T47D (cell line): ENCODE measurements around the gene ARHGAP5.
A peak's percentile ranks its signal among the peaks of the same experiment; 100 is the strongest.

Source experiments
- DNase-seq, 2 experiments: peaks; one replicate each; pipeline versions ENCODE4 v3.0.0 to v3.0.0-alpha.2; 2011 to 2012; ENCODE audit warnings: low read depth in 1 of 2, low spot score in 1 of 2
- JUND ChIP-seq: IDR thresholded peaks from 2 replicates; pipeline ENCODE4 v1.6.1; 2012; ENCODE audit warnings: low read depth
- in situ Hi-C: cut with HindIII; loops from 2 replicates; pipeline ENCODE4 v1.10.0; 2016; ENCODE audit warnings: low sequenced_read_pairs, low pct_unique_long_range_greater_than_20kb

ARHGAP5 gene

GRCh38 chr14:32201816-32202490, 124.8 kb downstream of the ARHGAP5 start, which contains the start of gene RNU6-7:
TSS of gene RNU6-7 (plus strand) at chr14:32202045.
- in situ Hi-C loops: no loop called here
- DNase-seq: peak in 1 of 2 experiments; percentile 69
- TF ChIP-seq JUND: no peak

- in situ Hi-C loops: no loop called here
- peak in 1 of 2 experiments; percentile 38 for DNase-seq
- no peak for TF ChIP-seq JUND
Observed at GRCh38 chr14:32202491-32202997, 125.4 kb downstream of the ARHGAP5 start.

- in situ Hi-C loops: no loop called here
- DNase-seq: peak; percentile 61 to 93
- no peak for TF ChIP-seq JUND
Observed at GRCh38 chr14:32202998-32203882, 126.1 kb downstream of the ARHGAP5 start, which contains the start of gene RNU6-8. TSS of gene RNU6-8 (minus strand) at chr14:32203269.

GRCh38 chr14:32203928-32204357, 126.8 kb downstream of the ARHGAP5 start:
- peak in 1 of 2 experiments; percentile 43 for DNase-seq

GRCh38 chr14:32205554-32205953, 128.4 kb downstream of the ARHGAP5 start:
- no peak for DNase-seq
- no peak for TF ChIP-seq JUND
- in situ Hi-C loops: no loop called here

More at GRCh38 chr14:32203928-32204357, 126.8 kb downstream of the ARHGAP5 start:
- TF ChIP-seq JUND: no peak
- in situ Hi-C loops: no loop called here

- in situ Hi-C loops: no loop called here
- no peak for TF ChIP-seq JUND
- DNase-seq: no peak
Observed at GRCh38 chr14:32205984-32206383, 128.9 kb downstream of the ARHGAP5 start.

- no peak for TF ChIP-seq JUND
- in situ Hi-C loops: no loop called here
- DNase-seq: no peak
Observed at GRCh38 chr14:32206552-32206951, 129.4 kb downstream of the ARHGAP5 start.

GRCh38 chr14:32208490-32208889, 131.4 kb downstream of the ARHGAP5 start:
- in situ Hi-C loops: no loop called here
- DNase-seq: no peak
- TF ChIP-seq JUND: no peak
